Memory B cell (primary cell): ENCODE measurements around the gene MPZ.

Experiments used
- ATAC-seq: fragments of 150-1000 bp; cut with Tn5 transposase; 2 replicates; pipeline ENCODE4 v1.10.0; 2021; ENCODE audit warnings: low read depth, mild to moderate bottlenecking, moderate library complexity
- DNase-seq, 2 donors: peaks; one replicate each; pipeline ENCODE4 v3.0.0; 2022; ENCODE audit warnings: low spot score in 2 of 2
- H3K27ac Mint-ChIP-seq: one replicate; pipeline ENCODE4 v1.8.0; 2022; ENCODE audit warnings: mild to moderate bottlenecking, moderate library complexity, mixed read lengths
- H3K27me3 Mint-ChIP-seq: one replicate; pipeline ENCODE4 v1.8.0; 2022; ENCODE audit warnings: mixed read lengths
- H3K36me3 Mint-ChIP-seq: one replicate; pipeline ENCODE4 v1.8.0; 2022; ENCODE audit warnings: mild to moderate bottlenecking, mixed read lengths
- H3K4me1 Mint-ChIP-seq: one replicate; pipeline ENCODE4 v1.8.0; 2022; ENCODE audit warnings: mixed read lengths
- H3K4me3 Mint-ChIP-seq: one replicate; pipeline ENCODE4 v1.8.0; 2022; ENCODE audit warnings: mild to moderate bottlenecking, moderate library complexity, mixed read lengths
- H3K9me3 Mint-ChIP-seq: one replicate; pipeline ENCODE4 v1.8.0; 2022; ENCODE audit warnings: mixed read lengths

MPZ gene

GRCh38 chr1:161311595-161312181 is 1.9 kb upstream of the MPZ start:
- H3K9me3 Mint-ChIP-seq: no peaks in the 10 kb centered on the region
- no peak overlapping the region for H3K4me3 Mint-ChIP-seq
- H3K4me1 Mint-ChIP-seq: peaks cover 20% of the 10 kb centered on the region
- no peak for ATAC-seq
- no peaks in the 10 kb centered on the region for H3K36me3 Mint-ChIP-seq
- H3K27ac Mint-ChIP-seq: no peak overlapping the region
- DNase-seq: no peak
- H3K27me3 Mint-ChIP-seq: no peaks in the 10 kb centered on the region

DNA sequence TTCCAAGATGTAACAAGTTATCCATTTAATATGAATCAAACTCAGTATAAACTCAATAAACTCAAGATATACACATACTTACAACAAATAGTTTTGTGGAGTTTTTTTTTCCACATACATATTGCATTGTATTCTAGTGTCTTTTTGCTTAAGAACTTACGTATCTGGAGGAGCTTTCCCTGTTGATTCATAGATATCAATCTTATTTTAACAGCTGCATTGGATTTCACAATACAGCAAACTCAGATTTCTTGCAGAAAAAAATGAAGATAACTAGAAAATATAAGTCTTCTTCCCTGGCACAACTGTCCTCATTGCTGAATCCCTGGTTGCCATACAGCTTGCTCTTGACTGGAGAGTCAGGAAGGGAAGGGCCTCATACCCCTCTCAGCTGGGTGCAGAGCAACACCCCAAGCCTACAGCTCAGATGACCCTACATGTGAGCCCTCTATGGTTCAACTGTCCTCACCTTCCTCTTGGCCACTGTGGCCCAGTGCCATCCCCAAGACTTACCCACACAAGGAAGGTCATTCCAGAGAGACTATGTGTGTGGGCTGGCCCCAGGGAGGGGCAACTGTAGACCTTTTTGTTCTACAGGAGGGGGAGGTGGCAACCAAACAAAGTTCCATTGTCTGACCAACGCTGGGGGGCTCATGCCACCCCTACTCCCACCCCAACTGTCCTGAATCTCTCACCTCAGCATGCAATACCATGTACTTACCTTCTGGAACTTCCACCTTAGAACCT is 1.7 kb downstream of the MPZ start:
- no peaks in the 10 kb centered on the region for H3K9me3 Mint-ChIP-seq
- peaks cover 26% of the 10 kb centered on the region for H3K4me1 Mint-ChIP-seq
- H3K27ac Mint-ChIP-seq: peak overlapping the region; percentile 95
- no peak for ATAC-seq
- H3K4me3 Mint-ChIP-seq: no peak overlapping the region
- no peak for DNase-seq
- no peaks in the 10 kb centered on the region for H3K36me3 Mint-ChIP-seq
- no peaks in the 10 kb centered on the region for H3K27me3 Mint-ChIP-seq

DNA sequence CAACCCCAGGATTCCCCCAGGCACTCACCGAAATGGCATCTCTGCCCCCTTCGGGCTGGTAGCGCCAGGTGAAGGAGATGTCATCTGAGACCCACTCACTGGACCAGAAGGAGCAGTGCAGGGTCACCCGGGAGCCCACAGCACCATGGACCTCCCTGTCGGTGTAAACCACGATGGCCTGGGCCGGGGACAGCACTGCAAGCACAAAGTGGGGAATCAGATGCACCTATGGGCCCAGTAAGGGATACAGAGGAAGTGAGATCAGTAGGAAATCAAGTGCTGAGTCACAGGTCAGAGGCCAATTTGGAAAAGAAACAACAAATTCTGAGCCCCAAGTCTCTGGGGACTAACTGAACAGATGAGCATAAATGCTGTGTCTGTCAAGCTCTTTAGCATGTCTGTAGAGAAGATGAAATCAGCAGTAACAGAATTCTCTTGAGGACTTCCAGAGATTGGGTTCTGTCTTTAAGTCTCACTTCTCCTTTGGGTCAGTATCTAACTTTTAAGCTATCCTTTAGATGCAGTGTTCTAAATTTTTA is 2.5 kb downstream of the MPZ start:
- H3K36me3 Mint-ChIP-seq: no peaks in the 10 kb centered on the region
- peaks cover 26% of the 10 kb centered on the region for H3K4me1 Mint-ChIP-seq
- no peaks in the 10 kb centered on the region for H3K27me3 Mint-ChIP-seq
- ATAC-seq (peak; percentile 59), DNase-seq (peak; percentile 46 to 56)
- H3K27ac Mint-ChIP-seq: peak overlapping the region; percentile 95
- peak overlapping the region; percentile 22 for H3K4me3 Mint-ChIP-seq
- H3K9me3 Mint-ChIP-seq: no peaks in the 10 kb centered on the region

GRCh38 chr1:161305867-161306519 is 3.8 kb downstream of the MPZ start:
- Mint-ChIP-seq H3K9me3 (no peaks in the 10 kb centered on the region), H3K4me3 (peak overlapping the region; percentile 98), H3K27me3 (no peaks in the 10 kb centered on the region), H3K36me3 (no peaks in the 10 kb centered on the region), H3K4me1 (peaks cover 26% of the 10 kb centered on the region), H3K27ac (peak overlapping the region; percentile 95)
- ATAC-seq (peak; percentile 90), DNase-seq (peak; percentile 78 to 82)

DNA sequence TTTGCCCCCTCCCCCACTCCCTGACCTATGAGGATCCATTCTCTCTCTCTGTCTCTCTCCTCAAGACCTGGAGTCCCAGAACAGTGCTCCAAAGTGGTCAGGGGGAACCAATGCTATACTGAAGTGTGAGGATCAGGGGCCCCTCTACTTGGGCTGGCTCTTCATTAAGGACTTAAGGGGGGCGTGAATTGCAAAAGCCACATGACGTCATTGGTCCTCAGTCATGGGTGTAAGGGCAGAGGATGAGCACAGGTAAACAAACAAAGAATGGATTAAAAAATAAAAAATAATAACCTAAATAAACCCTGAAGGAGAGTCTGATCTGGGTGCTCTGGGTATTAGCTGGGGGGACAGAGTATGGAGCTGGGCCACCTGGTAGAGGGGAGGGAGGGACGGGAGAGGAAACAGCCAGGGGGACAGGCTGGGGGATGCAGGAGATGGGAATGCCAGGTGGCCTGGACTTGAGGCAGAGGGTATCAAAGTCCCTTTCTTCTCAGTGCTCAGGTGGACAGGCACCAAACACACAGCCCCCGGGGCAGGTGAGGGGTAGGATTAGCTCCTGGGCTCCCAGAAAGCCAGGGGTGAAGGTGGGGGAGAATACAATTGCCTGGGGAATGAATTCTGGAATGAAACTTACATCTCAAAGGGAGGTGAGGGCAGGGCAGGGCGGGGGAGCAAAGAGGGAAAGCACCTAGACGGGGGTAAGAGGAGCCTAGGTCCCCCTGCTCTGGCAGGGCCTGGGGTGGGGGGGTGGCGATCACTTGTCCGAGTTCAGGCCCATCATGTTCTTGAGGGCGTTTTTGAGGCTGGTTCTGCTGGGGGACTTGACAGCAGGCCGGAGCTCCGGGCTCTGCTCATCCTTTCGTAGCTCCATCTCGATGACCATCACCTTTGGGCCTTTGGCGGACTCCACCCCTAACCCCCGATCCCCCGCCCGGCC is 4.6 kb downstream of the MPZ start:
- DNase-seq (no peak), ATAC-seq (no peak)
- Mint-ChIP-seq H3K27me3 (no peaks in the 10 kb centered on the region), H3K36me3 (no peaks in the 10 kb centered on the region), H3K4me3 (peak overlapping the region; percentile 98), H3K27ac (peak overlapping the region; percentile 95), H3K9me3 (no peaks in the 10 kb centered on the region), H3K4me1 (peaks cover 26% of the 10 kb centered on the region)

- Mint-ChIP-seq H3K4me1 (peaks cover 21% of the 10 kb centered on the region), H3K27ac (no peak overlapping the region), H3K9me3 (no peaks in the 10 kb centered on the region), H3K27me3 (no peaks in the 10 kb centered on the region), H3K4me3 (no peak overlapping the region), H3K36me3 (peaks cover 2% of the 10 kb centered on the region)
- ATAC-seq (no peak), DNase-seq (no peak)
These were observed 9.3 kb downstream of the MPZ start for GRCh38 chr1:161300478-161300877.

DNA sequence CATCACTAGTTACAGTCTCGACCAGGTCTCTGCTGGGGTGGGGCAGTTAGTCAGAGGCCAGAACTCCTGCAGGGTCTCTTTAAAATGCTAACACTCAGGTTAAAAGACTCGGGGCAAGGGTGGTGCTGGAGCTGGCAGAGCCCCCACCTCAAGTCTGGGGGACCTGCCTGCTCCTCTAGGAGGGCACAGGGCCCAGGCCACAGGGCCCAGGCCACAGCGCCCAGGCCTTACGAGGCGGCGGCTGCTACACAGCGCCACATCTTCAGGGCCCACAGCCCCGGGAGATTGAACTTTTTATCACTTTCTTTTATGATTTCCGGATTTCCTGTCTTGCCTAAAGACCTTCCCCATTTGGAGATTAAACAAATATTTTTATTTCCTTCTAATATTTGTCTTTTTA is 10.4 kb downstream of the MPZ start:
- Mint-ChIP-seq H3K4me3 (no peak overlapping the region), H3K27me3 (no peaks in the 10 kb centered on the region), H3K36me3 (peaks cover 2% of the 10 kb centered on the region), H3K9me3 (no peaks in the 10 kb centered on the region), H3K4me1 (peaks cover 13% of the 10 kb centered on the region), H3K27ac (no peak overlapping the region)
- DNase-seq: no peak
- ATAC-seq: no peak

DNA sequence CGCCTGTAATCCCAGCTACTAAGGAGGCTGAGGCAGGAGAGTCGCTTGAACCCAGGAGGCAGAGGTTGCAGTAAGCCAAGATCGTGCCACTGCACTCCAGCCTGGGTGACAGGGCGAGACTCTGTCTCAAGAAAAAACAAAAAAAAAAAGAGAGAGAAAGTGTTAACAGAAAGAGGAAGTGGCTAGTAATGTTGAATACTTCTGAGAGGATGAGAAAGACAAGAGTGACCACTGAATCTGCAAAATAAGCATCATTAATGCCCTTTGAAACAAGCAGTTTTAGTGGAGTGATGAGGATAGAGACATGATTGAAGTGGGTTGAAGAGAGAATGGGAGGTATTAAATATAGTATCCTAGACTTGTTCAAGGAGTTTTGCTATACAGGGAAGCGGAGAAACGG is 11.7 kb downstream of the MPZ start:
- DNase-seq: no peak
- no peak overlapping the region for H3K27ac Mint-ChIP-seq
- peak; percentile 60 for ATAC-seq
- H3K4me3 Mint-ChIP-seq: no peak overlapping the region
- H3K36me3 Mint-ChIP-seq: peaks cover 2% of the 10 kb centered on the region
- no peaks in the 10 kb centered on the region for H3K27me3 Mint-ChIP-seq
- H3K9me3 Mint-ChIP-seq: no peaks in the 10 kb centered on the region
- H3K4me1 Mint-ChIP-seq: peaks cover 12% of the 10 kb centered on the region

GRCh38 chr1:161297415-161297814 is 12.4 kb downstream of the MPZ start:
- no peaks in the 10 kb centered on the region for H3K27me3 Mint-ChIP-seq
- H3K9me3 Mint-ChIP-seq: no peaks in the 10 kb centered on the region
- H3K27ac Mint-ChIP-seq: no peak overlapping the region
- DNase-seq (no peak), ATAC-seq (no peak)
- peaks cover 12% of the 10 kb centered on the region for H3K4me1 Mint-ChIP-seq
- H3K4me3 Mint-ChIP-seq: no peak overlapping the region
- H3K36me3 Mint-ChIP-seq: peaks cover 2% of the 10 kb centered on the region

GRCh38 chr1:161290779-161291178 is 19.0 kb downstream of the MPZ start:
- H3K27ac Mint-ChIP-seq: no peak overlapping the region
- no peak overlapping the region for H3K4me3 Mint-ChIP-seq
- H3K27me3 Mint-ChIP-seq: no peaks in the 10 kb centered on the region
- H3K4me1 Mint-ChIP-seq: peaks cover 3% of the 10 kb centered on the region
- no peaks in the 10 kb centered on the region for H3K9me3 Mint-ChIP-seq
- ATAC-seq: no peak
- H3K36me3 Mint-ChIP-seq: peaks cover 3% of the 10 kb centered on the region
- no peak for DNase-seq

GRCh38 chr1:161287482-161288054 is 22.2 kb downstream of the MPZ start:
- Mint-ChIP-seq H3K27ac (no peak overlapping the region), H3K27me3 (no peaks in the 10 kb centered on the region), H3K9me3 (no peaks in the 10 kb centered on the region), H3K4me3 (no peak overlapping the region), H3K36me3 (peaks cover 3% of the 10 kb centered on the region), H3K4me1 (peaks cover 10% of the 10 kb centered on the region)
- ATAC-seq: no peak
- DNase-seq: no peak

GRCh38 chr1:161285521-161285920 is 24.2 kb downstream of the MPZ start:
- ATAC-seq (no peak), DNase-seq (no peak)
- Mint-ChIP-seq H3K27ac (no peak overlapping the region), H3K27me3 (no peaks in the 10 kb centered on the region), H3K36me3 (peaks cover 3% of the 10 kb centered on the region), H3K9me3 (no peaks in the 10 kb centered on the region), H3K4me1 (peaks cover 8% of the 10 kb centered on the region), H3K4me3 (no peak overlapping the region)

DNA sequence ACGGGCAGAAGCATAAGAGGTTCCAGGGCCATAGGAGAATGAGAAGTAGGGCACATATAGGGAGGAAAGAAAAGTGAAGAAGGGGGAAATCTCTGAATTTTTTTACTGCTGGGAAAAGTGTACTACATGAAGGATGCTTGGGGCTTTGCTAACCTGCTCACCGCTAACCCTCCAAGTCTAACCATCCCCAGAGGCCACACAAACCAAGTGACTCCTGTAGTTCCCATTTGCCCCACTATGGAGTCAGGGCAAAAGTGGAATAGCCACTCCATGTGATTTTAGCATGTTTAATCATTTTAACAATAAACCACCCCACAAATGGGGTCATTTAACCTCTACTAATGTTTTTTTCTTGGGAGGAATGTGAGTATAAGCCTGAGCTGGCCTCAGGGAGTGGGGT is 24.7 kb downstream of the MPZ start:
- no peak for ATAC-seq
- Mint-ChIP-seq H3K9me3 (no peaks in the 10 kb centered on the region), H3K36me3 (peaks cover 3% of the 10 kb centered on the region), H3K4me3 (no peak overlapping the region), H3K27ac (no peak overlapping the region), H3K4me1 (peaks cover 8% of the 10 kb centered on the region), H3K27me3 (no peaks in the 10 kb centered on the region)
- DNase-seq: no peak
